ENCODE results near the gene KY. TPM values are rescaled to one million over a fixed set of nuclear protein-coding genes. Genes with fewer than 3 reads are reported as not detected.

Gene KY
- total and polyA plus RNA-seq, 9 of the 15 experiments (the other 6 are each of a cell fraction or from before 2014, with no cell fraction given), result not detected

DNA sequence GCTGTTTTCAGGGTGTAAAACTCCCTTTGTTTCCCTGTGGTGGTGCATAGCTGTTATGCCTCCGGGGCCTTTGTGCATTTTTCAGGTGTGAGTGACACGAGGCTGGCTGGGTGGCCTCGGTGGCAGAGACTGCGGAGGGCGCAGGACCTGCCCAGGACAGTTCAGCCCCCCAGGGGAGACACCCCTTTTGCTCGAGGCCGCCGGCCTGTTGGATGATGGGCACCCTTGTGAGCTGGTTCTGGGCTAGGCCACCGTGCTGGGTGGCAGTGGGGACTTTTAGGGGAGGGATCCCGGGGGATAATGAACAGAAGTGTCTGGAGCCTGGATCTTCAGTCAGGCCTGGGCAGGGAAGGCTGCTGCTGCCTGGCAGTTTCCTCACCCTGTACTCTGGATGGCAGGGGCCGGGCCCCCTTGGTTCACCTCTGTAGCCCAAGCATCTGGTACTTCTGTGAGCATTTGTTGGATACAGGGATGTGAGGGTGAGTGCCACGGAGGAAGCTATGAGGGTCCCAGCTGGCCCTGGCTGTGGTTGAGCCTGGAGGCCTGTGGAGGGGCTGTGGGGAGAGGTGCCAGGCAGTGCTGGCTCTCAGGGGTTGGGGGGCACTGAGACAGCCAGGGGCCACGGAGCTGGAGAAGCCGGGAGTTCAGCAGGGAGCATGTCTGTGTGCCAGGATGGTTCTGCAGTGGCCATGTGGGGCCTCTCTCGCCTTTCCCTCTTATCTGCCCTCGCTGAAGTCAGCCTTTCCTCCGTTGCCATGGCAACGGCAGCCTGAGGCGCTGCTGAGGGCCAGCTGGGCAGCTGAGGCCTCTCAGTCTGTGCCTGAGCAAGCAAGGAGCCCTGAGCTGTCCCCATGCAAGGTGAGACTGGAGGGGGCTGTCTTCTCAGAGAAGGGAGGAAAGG, 49.0 kb downstream of the KY start:
- no peak for FAIRE-seq
- Histone ChIP-seq H3K4me1 (replicated peaks in 1 of 2; ENCODE audit: control insufficient read depth in 2 of 2, insufficient read depth in 2 of 2, low read length in 2 of 2) (no peaks in the 10 kb centered on the region), H3K27me3 (ENCODE audit: control insufficient read depth in 2 of 2, insufficient read depth in 2 of 2, low read length in 2 of 2) (peaks cover 0 to 16% of the 10 kb centered on the region in 2 experiments; a peak in 1 of 5 replicates), H3K9me3 (replicated peaks; ENCODE audit: control insufficient read depth, insufficient read depth, low read depth, low read length) (no peaks in the 10 kb centered on the region), H3K4me2 (ENCODE audit: insufficient read depth, low read length) (no peak overlapping the region), H3K27ac (ENCODE audit: extremely low read depth, low read depth, low read length) (no peak overlapping the region), H3K36me3 (ENCODE audit: control insufficient read depth, insufficient read depth, low read length) (no peaks in the 10 kb centered on the region), H4K20me1 (replicated peaks; ENCODE audit: control insufficient read depth, insufficient read depth, low read length) (no peaks in the 10 kb centered on the region), H3K4me3 (no peak overlapping the region), H2AFZ (ENCODE audit: low read depth, low read length) (no peak overlapping the region), H3K9me1 (ENCODE audit: control insufficient read depth, insufficient read depth, low read length) (no peaks in the 10 kb centered on the region), H3K9ac (ENCODE audit: insufficient read depth in 1 of 2, low read depth in 2 of 2, low read length in 2 of 2) (no peak overlapping the region), H3K79me2 (ENCODE audit: control insufficient read depth, insufficient read depth, low read length) (no peaks in the 10 kb centered on the region)
- peak; percentile 26 to 40 (median 33) for DNase-seq (ENCODE audit: extremely low read depth in 1 of 4, low spot score in 3 of 4)
- no TSS peak for BruUV-seq (replicated peaks)
- POLR2A ChIA-PET, result interaction anchor here (0.6 to 0.7 kb wide), 3 partner anchors 93 to 1091 kb away, joined by 3 to 4 read pairs (median 3); no protein-coding TSS in a partner anchor
- TF ChIP-seq, protein P1, sequence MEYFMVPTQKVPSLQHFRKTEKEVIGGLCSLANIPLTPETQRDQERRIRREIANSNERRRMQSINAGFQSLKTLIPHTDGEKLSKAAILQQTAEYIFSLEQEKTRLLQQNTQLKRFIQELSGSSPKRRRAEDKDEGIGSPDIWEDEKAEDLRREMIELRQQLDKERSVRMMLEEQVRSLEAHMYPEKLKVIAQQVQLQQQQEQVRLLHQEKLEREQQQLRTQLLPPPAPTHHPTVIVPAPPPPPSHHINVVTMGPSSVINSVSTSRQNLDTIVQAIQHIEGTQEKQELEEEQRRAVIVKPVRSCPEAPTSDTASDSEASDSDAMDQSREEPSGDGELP (CRISPR knock-in tag; IDR thresholded peaks at IDR 0.05; ENCODE audit: borderline replicate concordance), result peak; percentile 23; the same call in 1 of the 2 replicates
- TF ChIP-seq RFX1 (IDR thresholded peaks at IDR 0.05), result peak; percentile 91
- TF ChIP-seq BMI1 (IDR thresholded peaks at IDR 0.05; ENCODE audit: low read length), result peak; percentile 27; the same call in 1 of the 2 replicates
- no peak for TF ChIP-seq CC2D1A (IDR thresholded peaks at IDR 0.05)
- TF ChIP-seq JUND (IDR thresholded peaks at IDR 0.05; ENCODE audit: borderline replicate concordance, low read depth, low read length), result no peak
- no peak for TF ChIP-seq JUND (tag; IDR thresholded peaks at IDR 0.05; ENCODE audit: borderline replicate concordance, low read depth, low read length)
- TF ChIP-seq, protein P2, sequence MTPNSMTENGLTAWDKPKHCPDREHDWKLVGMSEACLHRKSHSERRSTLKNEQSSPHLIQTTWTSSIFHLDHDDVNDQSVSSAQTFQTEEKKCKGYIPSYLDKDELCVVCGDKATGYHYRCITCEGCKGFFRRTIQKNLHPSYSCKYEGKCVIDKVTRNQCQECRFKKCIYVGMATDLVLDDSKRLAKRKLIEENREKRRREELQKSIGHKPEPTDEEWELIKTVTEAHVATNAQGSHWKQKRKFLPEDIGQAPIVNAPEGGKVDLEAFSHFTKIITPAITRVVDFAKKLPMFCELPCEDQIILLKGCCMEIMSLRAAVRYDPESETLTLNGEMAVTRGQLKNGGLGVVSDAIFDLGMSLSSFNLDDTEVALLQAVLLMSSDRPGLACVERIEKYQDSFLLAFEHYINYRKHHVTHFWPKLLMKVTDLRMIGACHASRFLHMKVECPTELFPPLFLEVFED (CRISPR knock-in tag; conservative IDR thresholded peaks at IDR 0.05), result no peak
- no peak for TF ChIP-seq NR1H2 (CRISPR knock-in tag; IDR thresholded peaks at IDR 0.05)
- intact Hi-C loops (cut with micrococcal nuclease), result loop anchor here (1.0 to 10.0 kb wide), 4 partner anchors 76 to 1293 kb away; no protein-coding TSS in a partner anchor
- in situ Hi-C loops (cut with MboI), result loop anchor here (5.0 kb wide), 1 partner anchor 86 kb away; no protein-coding TSS in a partner anchor
- peak; percentile 42 for ATAC-seq
- 1% methylated on average over 14 of the region's 19 CpGs for WGBS (ENCODE audit: insufficient coverage, low coverage, missing lambda C conversion rate)
- CTCF ChIA-PET (ENCODE audit: low intra/inter-chr PET ratio), result interaction anchor here (1.3 kb wide), 2 partner anchors 75 to 1293 kb away, joined by 5 to 6 read pairs; no protein-coding TSS in a partner anchor

Data from K562 (cell line).